Left hindlimb (tissue), 1 donor: Measurements from ENCODE around the gene NMNAT3.

Experiments used
- DNase-seq: peaks from one replicate; pipeline ENCODE4 v3.0.0-alpha.2; 2018

Gene NMNAT3

DNA sequence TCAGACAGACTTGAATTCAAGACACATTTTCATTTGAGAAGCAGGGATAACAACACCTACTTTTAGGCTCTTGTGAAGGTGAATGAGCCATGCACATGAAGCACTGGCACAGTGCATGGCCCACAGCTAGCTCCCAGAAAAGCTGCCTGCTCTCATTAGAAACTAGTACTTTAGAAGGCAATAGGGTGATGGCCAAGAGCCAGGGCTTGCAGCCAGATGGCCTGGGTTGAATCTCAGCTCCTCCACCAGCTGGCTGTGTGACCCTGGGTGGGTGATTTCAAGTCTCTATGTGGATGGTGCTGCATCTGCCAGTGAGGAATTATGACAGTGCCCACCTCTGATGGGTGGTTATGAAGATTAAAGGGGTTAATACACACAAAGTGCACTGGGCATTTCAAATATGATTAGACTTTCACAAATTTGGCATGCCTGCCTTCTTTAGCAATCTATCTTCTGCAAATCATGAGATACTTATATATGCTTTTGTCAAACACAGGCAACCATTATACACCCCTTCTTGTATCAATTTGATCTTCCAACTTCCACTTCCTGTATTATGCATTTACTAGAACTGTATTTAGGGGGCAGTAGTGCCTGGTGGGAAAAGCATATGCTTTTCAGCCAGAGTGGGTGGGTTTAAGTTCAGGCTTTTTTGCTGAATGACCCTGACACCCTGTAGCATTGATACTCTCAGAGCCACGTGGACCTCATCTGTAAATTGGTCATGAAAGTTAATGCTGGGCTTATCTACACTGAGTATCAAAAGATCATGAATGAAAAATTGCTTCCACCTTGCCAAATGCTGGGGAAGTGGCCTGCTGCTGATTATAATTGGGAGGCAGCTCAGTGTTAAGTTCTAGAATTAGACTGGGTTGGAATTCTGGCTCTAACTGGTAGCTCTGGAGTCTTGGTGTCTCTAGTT is 103.5 kb downstream of the NMNAT3 start:
- DNase-seq, result no peak

DNA sequence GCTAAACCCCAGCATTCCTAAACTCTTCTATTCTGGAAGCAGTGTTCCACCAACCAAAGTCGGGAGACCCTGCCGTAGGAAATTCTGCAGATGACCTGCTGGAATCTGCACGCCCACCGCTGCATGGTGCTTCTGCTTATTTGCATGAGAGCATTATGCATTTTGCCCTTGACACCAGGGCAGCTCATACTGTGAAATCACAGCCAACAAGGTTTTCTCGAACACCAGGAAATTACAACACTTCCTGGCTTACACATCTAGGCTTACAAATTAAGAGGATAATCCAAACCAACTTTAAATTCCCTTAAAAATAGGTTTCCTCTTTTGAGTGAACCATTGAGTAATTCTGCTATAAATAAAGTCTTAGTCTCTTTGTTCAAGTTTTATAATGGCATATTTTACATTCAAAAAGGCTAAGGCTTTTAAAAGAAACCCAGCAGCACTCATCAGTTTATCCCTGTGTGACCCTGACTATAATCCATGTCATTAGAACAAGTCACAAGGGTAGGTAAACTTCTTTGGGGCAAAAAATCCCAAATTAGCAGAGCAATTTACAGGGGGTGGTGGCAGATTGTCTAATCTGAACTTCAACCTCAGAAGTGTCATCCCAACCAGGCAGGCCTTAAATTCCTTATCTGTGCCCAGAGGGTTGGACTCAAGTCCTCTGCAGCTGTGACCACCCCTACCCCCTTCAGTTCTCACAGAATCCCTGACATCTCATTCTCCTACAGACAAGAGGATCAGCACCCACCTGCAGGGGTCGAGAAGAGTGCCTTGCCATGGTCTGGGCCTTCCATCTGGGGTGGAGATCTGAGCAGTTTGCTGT is 104.7 kb downstream of the NMNAT3 start:
- no peak for DNase-seq

DNA sequence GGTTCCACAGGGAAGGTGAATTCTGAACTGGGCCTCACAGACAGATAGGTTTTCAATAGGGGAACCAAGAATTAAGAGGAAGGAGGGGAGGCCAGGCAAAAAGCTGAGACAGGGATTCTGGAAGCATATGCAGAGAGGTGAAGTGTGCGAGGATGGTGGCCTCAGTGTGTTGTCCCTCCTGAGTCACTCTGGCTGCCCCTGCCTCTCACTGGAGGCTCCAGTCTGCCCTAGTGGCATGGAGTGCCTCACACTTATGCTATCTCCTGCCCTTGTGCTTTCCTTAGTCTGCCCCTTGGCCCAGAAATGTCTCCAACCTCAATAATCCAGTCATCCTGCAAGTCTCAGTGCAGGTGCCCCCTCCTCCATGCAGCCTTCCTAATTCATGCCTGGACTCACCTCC is 106.1 kb downstream of the NMNAT3 start:
- no peak for DNase-seq

- DNase-seq, result no peak
These were observed 113.4 kb downstream of the NMNAT3 start for GRCh38 chr3:139564294-139564861.

DNA sequence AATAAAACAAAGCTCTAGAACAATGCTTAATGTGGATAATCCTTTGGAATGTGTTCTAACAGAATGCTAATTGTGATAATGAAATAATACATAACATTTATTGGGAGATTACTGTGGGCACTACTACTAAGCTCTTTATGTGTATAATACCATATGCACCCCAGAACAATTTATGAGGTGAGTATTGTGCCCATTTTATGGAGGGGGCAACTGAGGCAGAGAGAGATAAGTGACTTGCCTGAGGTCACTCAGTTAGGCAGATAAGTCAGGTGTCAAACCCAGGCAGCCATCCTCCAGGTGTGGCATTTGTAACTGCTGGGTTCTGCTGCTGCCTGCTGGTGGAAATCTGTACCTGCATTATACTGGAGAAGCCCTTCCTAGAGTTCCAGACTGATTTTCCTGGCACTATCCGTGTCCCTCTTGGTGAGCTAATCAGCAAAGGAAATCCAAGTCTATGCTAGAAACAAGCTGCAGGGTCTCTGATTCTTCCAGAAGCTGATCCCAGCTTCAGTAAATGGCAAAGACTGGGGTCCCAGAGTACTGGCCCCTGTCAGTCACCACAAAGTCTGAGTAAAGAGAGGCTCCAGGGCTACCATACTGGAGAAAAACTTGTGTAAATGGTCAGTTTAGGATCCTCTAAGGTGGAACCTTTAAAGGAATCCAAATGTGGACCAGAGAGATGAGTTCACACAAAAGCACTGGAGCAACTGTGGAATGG is 115.7 kb downstream of the NMNAT3 start:
- no peak for DNase-seq

GRCh38 chr3:139561255-139561817 is 116.4 kb downstream of the NMNAT3 start:
- no peak for DNase-seq

GRCh38 chr3:139560411-139560810 is 117.4 kb downstream of the NMNAT3 start:
- no peak for DNase-seq

- DNase-seq, result no peak
These were observed 118.2 kb downstream of the NMNAT3 start for GRCh38 chr3:139559541-139559940.

- DNase-seq, result no peak
These were observed 119.2 kb downstream of the NMNAT3 start for GRCh38 chr3:139558351-139559266.

GRCh38 chr3:139557041-139557440 is 120.7 kb downstream of the NMNAT3 start:
- no peak for DNase-seq

GRCh38 chr3:139555249-139555648 is 122.5 kb downstream of the NMNAT3 start:
- DNase-seq, result no peak

GRCh38 chr3:139554628-139555027 is 123.1 kb downstream of the NMNAT3 start:
- no peak for DNase-seq

- no peak for DNase-seq
These were observed 125.0 kb downstream of the NMNAT3 start for GRCh38 chr3:139552632-139553365.

GRCh38 chr3:139548801-139549200 is 129.0 kb downstream of the NMNAT3 start:
- no peak for DNase-seq

DNA sequence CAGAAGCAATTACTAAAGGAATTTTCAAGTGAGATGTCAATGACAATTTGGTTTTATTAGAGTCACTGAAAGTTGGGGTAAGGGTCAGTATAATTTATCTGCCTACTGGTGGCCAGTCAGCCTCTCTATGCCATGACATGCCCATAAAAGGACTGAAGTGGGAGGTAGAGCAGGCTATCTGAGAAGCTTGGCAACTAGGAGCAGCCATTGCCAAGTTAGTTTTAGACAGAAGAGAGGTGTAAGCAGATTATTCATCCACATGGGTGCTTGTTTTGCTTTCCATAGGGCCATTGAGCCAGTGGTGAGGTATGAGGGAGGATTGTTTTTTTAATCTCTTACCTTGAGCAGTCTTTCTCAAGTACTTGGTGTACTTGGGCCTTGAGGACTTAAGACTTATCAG is 130.1 kb downstream of the NMNAT3 start:
- DNase-seq, result no peak

- no peak for DNase-seq
These were observed 131.0 kb downstream of the NMNAT3 start for GRCh38 chr3:139546772-139547171.

GRCh38 chr3:139541532-139542288 is 136.1 kb downstream of the NMNAT3 start:
- DNase-seq, result no peak

DNA sequence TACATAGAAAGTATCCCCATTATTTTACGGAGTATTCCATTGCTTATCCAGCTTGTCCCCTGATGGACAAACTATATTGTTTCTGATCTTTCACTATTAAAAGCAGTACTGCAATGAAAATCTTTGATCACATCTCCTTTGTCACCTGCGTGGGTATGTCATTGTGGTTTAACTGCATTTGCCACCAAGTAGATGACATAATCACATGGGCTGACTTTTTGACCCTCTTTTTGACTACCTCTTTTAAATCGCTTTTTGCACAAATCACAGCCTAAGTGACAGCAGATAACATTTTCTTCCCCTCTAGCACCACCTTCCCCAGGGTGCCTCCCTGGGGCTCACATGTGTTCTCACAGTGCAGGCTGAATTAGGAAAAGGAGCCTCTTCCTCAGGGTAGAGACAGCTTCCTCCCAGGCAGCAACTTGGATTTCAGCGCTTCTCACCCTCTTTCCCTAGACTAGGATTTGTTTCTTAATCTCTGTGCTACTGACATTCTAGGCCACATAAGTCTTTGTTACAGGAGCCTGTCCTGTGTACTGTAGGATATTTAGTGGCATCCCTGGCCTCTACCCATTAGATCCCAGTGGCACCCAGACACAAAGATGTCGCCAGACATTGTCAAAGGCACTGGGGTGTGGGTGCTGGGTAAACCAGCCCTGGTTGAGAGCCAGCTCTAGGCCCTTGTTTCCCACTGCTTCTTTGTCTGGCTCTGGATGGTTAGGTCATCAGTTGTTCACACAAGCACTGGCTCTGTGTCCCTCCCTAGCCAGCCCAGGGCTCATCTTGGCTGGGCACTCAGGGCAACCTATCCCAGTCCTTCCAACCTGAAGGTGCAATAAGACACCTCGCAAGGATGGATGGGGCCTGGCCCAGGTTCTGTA is 136.9 kb downstream of the NMNAT3 start:
- DNase-seq, result no peak

DNA sequence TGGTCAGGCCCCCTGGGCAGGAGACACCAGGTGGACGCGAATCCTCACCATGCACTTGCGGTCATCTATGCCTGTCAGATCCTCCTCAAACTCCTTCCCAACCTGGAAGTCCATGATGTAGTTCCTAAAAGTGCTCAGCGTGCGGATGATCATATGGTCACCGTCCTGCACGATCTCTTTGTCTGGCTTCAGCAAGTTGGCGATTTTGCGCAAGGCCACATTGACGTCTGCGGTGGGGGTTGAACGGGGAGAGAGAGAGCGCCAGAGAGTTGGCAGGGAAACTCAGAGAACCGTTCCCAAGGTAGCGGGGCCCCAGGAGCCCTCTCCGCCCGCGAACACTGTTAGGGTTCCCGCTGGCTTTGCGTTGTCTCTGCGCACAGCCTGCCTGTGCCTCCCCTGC is 139.0 kb downstream of the NMNAT3 start:
- DNase-seq, result no peak
